Liver (tissue), 3 donors: Measurements from ENCODE around the gene KIF2C.

Experiments
- FOXA2 ChIP-seq: IDR thresholded peaks from 2 replicates; pipeline ENCODE4 v1.6.1; 2016; ENCODE audit warnings: antibody characterized with exemption
- RAD21 ChIP-seq, 2 donors: IDR thresholded peaks; 2 replicates each; pipeline ENCODE4 v1.6.1; 2016; ENCODE audit warnings: antibody characterized with exemption in 2 of 2, mild to moderate bottlenecking in 2 of 2
- REST ChIP-seq: IDR thresholded peaks from 2 replicates; pipeline ENCODE4 v1.6.1; 2016; ENCODE audit warnings: antibody characterized with exemption, mild to moderate bottlenecking
- RXRA ChIP-seq, 2 donors: IDR thresholded peaks; 2 replicates each; pipeline ENCODE4 v1.6.1; 2017 to 2018; ENCODE audit warnings: antibody characterized with exemption in 2 of 2, mild to moderate bottlenecking in 1 of 2
- TF ChIP-seq, protein P1 (sequence below): fragments of 150-350 bp; IDR thresholded peaks from 2 replicates; pipeline ENCODE4 v1.5.1; 2017; ENCODE audit warnings: improper control_type of control experiment, low read depth, low read length; ENCODE audit not compliant: missing input control
- TF ChIP-seq, protein P2 (sequence below): IDR thresholded peaks from 2 replicates; pipeline ENCODE4 v1.6.1; 2016; ENCODE audit warnings: antibody characterized with exemption
- donor health status: healthy.
- donor health status: healthy.

DNA sequence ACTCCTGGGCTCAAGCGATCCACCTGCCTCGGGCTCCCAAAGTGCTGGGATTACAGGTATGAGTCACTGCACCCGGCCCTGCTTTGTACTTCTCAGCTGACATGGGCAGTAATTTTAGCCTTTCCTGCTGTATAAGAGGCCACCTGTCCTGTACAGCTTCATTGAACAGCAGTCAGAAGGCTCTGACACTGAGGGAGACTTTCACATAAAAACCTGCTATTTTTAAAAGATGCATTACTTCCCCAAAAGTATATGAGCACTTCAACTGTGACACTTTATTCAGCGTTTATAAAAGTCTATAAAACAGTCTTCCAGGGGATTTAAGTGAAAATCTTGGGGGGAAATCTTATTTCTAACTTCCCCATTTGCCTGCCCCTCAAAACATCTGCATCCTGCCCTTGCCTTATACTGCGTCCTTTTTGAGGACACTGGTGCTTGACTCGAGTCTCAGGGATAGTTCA lies 26.3 kb upstream of the KIF2C start:
- TF ChIP-seq, protein P1, sequence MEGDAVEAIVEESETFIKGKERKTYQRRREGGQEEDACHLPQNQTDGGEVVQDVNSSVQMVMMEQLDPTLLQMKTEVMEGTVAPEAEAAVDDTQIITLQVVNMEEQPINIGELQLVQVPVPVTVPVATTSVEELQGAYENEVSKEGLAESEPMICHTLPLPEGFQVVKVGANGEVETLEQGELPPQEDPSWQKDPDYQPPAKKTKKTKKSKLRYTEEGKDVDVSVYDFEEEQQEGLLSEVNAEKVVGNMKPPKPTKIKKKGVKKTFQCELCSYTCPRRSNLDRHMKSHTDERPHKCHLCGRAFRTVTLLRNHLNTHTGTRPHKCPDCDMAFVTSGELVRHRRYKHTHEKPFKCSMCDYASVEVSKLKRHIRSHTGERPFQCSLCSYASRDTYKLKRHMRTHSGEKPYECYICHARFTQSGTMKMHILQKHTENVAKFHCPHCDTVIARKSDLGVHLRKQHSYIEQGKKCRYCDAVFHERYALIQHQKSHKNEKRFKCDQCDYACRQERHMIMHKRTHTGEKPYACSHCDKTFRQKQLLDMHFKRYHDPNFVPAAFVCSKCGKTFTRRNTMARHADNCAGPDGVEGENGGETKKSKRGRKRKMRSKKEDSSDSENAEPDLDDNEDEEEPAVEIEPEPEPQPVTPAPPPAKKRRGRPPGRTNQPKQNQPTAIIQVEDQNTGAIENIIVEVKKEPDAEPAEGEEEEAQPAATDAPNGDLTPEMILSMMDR: no peak
- TF ChIP-seq, protein P2, sequence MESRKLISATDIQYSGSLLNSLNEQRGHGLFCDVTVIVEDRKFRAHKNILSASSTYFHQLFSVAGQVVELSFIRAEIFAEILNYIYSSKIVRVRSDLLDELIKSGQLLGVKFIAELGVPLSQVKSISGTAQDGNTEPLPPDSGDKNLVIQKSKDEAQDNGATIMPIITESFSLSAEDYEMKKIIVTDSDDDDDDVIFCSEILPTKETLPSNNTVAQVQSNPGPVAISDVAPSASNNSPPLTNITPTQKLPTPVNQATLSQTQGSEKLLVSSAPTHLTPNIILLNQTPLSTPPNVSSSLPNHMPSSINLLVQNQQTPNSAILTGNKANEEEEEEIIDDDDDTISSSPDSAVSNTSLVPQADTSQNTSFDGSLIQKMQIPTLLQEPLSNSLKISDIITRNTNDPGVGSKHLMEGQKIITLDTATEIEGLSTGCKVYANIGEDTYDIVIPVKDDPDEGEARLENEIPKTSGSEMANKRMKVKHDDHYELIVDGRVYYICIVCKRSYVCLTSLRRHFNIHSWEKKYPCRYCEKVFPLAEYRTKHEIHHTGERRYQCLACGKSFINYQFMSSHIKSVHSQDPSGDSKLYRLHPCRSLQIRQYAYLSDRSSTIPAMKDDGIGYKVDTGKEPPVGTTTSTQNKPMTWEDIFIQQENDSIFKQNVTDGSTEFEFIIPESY: no peak
- TF ChIP-seq RAD21 (IDR thresholded peaks at IDR 0.05) (no peak), FOXA2 (no peak), REST (no peak), RXRA (IDR thresholded peaks at IDR 0.05) (no peak)
